Stomach (tissue), 4 donors: ENCODE measurements around the gene ULK4.

ENCODE experiments used
- CTCF ChIP-seq, 7 experiments: fragments of 450-650 bp in 4 of 7; fragments of 200-600 bp in 3 of 7; sonication (generic) in 3 of 7; IDR thresholded peaks; one replicate each; pipeline ENCODE4 v1.5.1; 2016 to 2019; ENCODE audit warnings: antibody characterized with exemption in 7 of 7, control low read depth in 2 of 7, mild to moderate bottlenecking in 1 of 7
- EP300 ChIP-seq: sonication (generic); formaldehyde crosslinking; IDR thresholded peaks from one replicate; pipeline ENCODE4 v1.6.1; 2017; ENCODE audit warnings: antibody characterized with exemption
- POLR2A ChIP-seq, 4 donors: fragments of 450-650 bp; IDR thresholded peaks; one replicate each; pipeline ENCODE4 v1.6.1; 2016; ENCODE audit warnings: antibody characterized with exemption in 4 of 4, control low read depth in 2 of 4, mild to moderate bottlenecking in 1 of 4, moderate library complexity in 1 of 4
- POLR2AphosphoS5 ChIP-seq, 3 donors: sonication (generic); formaldehyde crosslinking; IDR thresholded peaks; one replicate each; pipeline ENCODE4 v1.6.1; 2016; ENCODE audit warnings: antibody characterized with exemption in 3 of 3

- no peak for TF ChIP-seq CTCF (IDR thresholded peaks at IDR 0.05)
- no peak for TF ChIP-seq POLR2AphosphoS5 (IDR thresholded peaks at IDR 0.05)
- TF ChIP-seq POLR2A (IDR thresholded peaks at IDR 0.05), result no peak
- no peak for TF ChIP-seq EP300
Measured at GRCh38 chr3:41640076-41640475, 321.8 kb downstream of the ULK4 start.
